Osteoblast (primary cell): Measurements from ENCODE around the gene ZNF711. TPM values are rescaled to one million over a fixed set of nuclear protein-coding genes. Genes with fewer than 3 reads are reported as not detected.
"Not testable (repeated sequence)": the region's sequence is repeated elsewhere in the genome, so short reads cannot be mapped to it uniquely, and the experiment has no call there.

Experiments
- DNase-seq: peaks from one replicate; pipeline ENCODE4 v3.0.0; 2011; ENCODE audit warnings: low spot score, mixed read lengths; ENCODE audit not compliant: insufficient read length; ENCODE audit errors: missing footprints
- H2AFZ ChIP-seq: 2 replicates; pipeline ENCODE4 v1.6.0; 2011; ENCODE audit warnings: mild to moderate bottlenecking, low read length
- H3K27ac ChIP-seq: 2 replicates; pipeline ENCODE4 v1.5.1; 2011; ENCODE audit warnings: mild to moderate bottlenecking, low read depth, low read length, moderate library complexity
- H3K27me3 ChIP-seq: 2 replicates; pipeline ENCODE4 v1.6.0; 2012; ENCODE audit warnings: mild to moderate bottlenecking, control low read depth, inconsistent platforms, low read length, moderate library complexity; ENCODE audit not compliant: insufficient read depth
- H3K36me3 ChIP-seq: 2 replicates; pipeline ENCODE4 v1.5.1; 2011; ENCODE audit warnings: mild to moderate bottlenecking, low read length, control low read depth, moderate library complexity; ENCODE audit not compliant: insufficient read depth
- H3K4me1 ChIP-seq: 2 replicates; pipeline ENCODE4 v1.5.1; 2011; ENCODE audit warnings: mild to moderate bottlenecking, low read length, control low read depth, moderate library complexity; ENCODE audit not compliant: insufficient read depth
- H3K4me2 ChIP-seq: 2 replicates; pipeline ENCODE4 v1.6.0; 2011; ENCODE audit warnings: mild to moderate bottlenecking, low read length; ENCODE audit not compliant: insufficient read depth
- H3K4me3 ChIP-seq: fragments of 200-600 bp; sonication (generic); 3 replicates; pipeline ENCODE4 v1.5.1; 2012; ENCODE audit warnings: mild to moderate bottlenecking, low read length, inconsistent platforms; ENCODE audit not compliant: insufficient read depth
- H3K79me2 ChIP-seq: 2 replicates; pipeline ENCODE4 v1.6.0; 2012; ENCODE audit warnings: mild to moderate bottlenecking, low read length, control low read depth, inconsistent platforms; ENCODE audit not compliant: insufficient read depth
- H3K9me3 ChIP-seq: 2 replicates; pipeline ENCODE4 v1.5.1; 2011; ENCODE audit warnings: low read depth, low read length, control low read depth
- H4K20me1 ChIP-seq: 2 replicates; pipeline ENCODE4 v1.6.0; 2012; ENCODE audit warnings: mild to moderate bottlenecking, low read length, control low read depth; ENCODE audit not compliant: insufficient read depth
- total RNA-seq: library from RNA; depleted of rRNA; stranded (reverse); fragments of >200 nt; gene quantifications from 2 replicates; pipeline ENCODE4 v1.2.3, GENCODE V29; 2012
- TF ChIP-seq, protein P1 (sequence below): IDR thresholded peaks from 2 replicates; pipeline ENCODE4 v1.5.1; 2011; ENCODE audit warnings: mild to moderate bottlenecking, low read depth, low read length, moderate library complexity; ENCODE audit errors: extremely low read depth

ZNF711 gene
- total RNA-seq, 1 donor, result 1.4 TPM

DNA sequence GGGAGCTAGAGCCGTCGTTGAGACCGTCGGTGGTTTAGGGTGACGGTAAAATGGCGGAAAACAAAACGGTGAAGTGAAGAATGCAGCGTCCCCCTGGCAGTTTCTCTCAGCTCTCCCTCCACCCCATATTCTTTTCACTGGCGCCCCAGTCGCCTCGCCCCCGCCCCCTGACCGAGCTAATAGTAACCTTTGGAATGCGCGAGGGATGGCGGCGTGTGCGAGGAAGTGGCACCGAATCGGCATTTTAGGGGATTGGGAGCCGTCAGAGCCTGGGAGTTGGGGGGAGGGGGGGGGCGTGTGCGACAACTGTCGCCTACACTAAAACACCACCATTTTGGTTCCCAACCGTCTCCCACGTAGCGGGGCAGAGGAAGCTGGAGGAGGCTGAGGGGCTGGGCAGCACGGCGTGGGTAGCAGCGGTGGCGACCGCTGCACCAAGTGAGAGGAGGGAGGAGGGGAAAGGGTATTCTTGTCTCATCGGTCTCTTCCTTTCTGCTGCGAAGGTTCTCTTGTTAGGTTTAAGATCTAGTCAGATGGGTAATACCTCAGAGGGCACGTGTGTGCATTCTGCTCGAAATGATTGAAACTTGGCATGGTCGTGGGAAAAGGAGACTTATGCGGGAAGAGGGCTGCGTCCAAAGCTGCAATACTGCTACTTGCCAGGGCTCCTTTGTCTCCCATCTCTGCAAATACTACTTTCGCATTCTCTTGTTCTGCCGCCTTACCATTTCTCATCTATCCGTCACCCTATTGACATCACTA is 840 bp downstream of the ZNF711 start:
- no peaks in the 10 kb centered on the region for H3K79me2 ChIP-seq
- H3K9me3 ChIP-seq, result no peaks in the 10 kb centered on the region
- no peak overlapping the region for H3K27ac ChIP-seq
- peak overlapping the region; percentile 87 for H2AFZ ChIP-seq
- peak; percentile 65 for DNase-seq
- H3K4me3 ChIP-seq, result peak overlapping the region; percentile 66
- H4K20me1 ChIP-seq, result no peaks in the 10 kb centered on the region
- H3K36me3 ChIP-seq, result no peaks in the 10 kb centered on the region
- no peaks in the 10 kb centered on the region for H3K4me1 ChIP-seq
- H3K27me3 ChIP-seq, result no peaks in the 10 kb centered on the region
- peak overlapping the region; percentile 66 for H3K4me2 ChIP-seq
- TF ChIP-seq, protein P1, sequence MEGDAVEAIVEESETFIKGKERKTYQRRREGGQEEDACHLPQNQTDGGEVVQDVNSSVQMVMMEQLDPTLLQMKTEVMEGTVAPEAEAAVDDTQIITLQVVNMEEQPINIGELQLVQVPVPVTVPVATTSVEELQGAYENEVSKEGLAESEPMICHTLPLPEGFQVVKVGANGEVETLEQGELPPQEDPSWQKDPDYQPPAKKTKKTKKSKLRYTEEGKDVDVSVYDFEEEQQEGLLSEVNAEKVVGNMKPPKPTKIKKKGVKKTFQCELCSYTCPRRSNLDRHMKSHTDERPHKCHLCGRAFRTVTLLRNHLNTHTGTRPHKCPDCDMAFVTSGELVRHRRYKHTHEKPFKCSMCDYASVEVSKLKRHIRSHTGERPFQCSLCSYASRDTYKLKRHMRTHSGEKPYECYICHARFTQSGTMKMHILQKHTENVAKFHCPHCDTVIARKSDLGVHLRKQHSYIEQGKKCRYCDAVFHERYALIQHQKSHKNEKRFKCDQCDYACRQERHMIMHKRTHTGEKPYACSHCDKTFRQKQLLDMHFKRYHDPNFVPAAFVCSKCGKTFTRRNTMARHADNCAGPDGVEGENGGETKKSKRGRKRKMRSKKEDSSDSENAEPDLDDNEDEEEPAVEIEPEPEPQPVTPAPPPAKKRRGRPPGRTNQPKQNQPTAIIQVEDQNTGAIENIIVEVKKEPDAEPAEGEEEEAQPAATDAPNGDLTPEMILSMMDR, result no peak

- H3K27me3 ChIP-seq, H3K27ac ChIP-seq, H3K4me2 ChIP-seq, H3K4me1 ChIP-seq, H3K9me3 ChIP-seq, H2AFZ ChIP-seq, H3K79me2 ChIP-seq, H3K4me3 ChIP-seq, DNase-seq, H4K20me1 ChIP-seq, H3K36me3 ChIP-seq: not testable (repeated sequence)
Observed at GRCh38 chrX:85285286-85285685, 41.5 kb downstream of the ZNF711 start.

DNA sequence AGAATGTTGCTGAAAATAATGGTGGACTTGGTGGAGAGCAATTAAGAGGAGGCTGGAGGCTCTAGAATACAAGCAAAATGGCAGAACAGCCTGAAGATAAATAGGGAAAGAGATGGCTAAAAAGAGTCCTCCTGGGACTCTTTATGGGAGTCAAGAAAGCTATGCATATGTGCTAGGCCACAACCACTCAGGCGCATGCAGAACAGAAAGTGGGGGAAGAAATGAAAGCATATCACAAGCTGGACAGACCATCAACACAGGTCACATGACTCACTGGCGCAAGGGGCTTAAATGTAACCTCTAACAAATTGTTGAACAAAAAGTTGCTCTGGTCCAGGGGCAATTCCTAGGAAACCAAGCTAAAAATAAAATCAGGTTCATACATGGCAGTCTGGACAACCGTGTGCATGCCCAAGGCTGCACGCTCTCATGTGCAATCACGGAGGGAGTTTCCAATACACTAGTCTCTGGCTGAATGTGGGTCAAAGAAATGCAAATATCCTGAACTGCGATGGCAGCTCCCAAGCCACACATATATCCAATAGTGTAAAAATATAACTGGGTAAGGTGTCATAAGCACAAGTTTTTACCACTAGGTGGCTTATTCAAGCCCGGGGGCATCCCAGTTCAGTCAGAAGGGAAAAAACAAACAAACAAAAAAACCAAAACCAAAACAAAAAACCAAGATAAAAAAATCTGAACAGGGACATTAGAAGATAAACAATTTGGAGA is 45.4 kb downstream of the ZNF711 start:
- H3K4me2 ChIP-seq, result no peak overlapping the region
- peak; percentile 25 for DNase-seq
- no peaks in the 10 kb centered on the region for H4K20me1 ChIP-seq
- H3K9me3 ChIP-seq, result no peaks in the 10 kb centered on the region
- TF ChIP-seq, protein P1, result no peak
- no peak overlapping the region for H2AFZ ChIP-seq
- H3K27me3 ChIP-seq, result no peaks in the 10 kb centered on the region
- H3K4me3 ChIP-seq, result no peak overlapping the region
- H3K79me2 ChIP-seq, result no peaks in the 10 kb centered on the region
- no peaks in the 10 kb centered on the region for H3K4me1 ChIP-seq
- H3K36me3 ChIP-seq, result no peaks in the 10 kb centered on the region
- no peak overlapping the region for H3K27ac ChIP-seq

GRCh38 chrX:85303544-85303943 is 59.8 kb downstream of the ZNF711 start:
- no peak overlapping the region for H3K27ac ChIP-seq
- no peaks in the 10 kb centered on the region for H3K4me1 ChIP-seq
- H2AFZ ChIP-seq, result no peak overlapping the region
- TF ChIP-seq, protein P1, result no peak
- no peak overlapping the region for H3K4me3 ChIP-seq
- no peak overlapping the region for H3K4me2 ChIP-seq
- no peaks in the 10 kb centered on the region for H3K36me3 ChIP-seq
- no peak for DNase-seq
- no peaks in the 10 kb centered on the region for H3K9me3 ChIP-seq
- H3K79me2 ChIP-seq, result no peaks in the 10 kb centered on the region
- no peaks in the 10 kb centered on the region for H4K20me1 ChIP-seq
- H3K27me3 ChIP-seq, result no peaks in the 10 kb centered on the region
